Measurements from ENCODE around the gene FCN1.

Gene FCN1

GRCh38 chr9:134899818-134900217 is 17.9 kb downstream of the FCN1 start:
- Histone ChIP-seq H3K27me3 (ENCODE audit: insufficient read depth, poor library complexity, severe bottlenecking) (peaks cover 24% of the 10 kb centered on the region), H3K4me1 (ENCODE audit: insufficient read depth, poor library complexity, severe bottlenecking) (peaks cover 8% of the 10 kb centered on the region), H3K36me3 (ENCODE audit: low read depth) (no peaks in the 10 kb centered on the region), H3K27ac (ENCODE audit: poor library complexity, severe bottlenecking) (no peak overlapping the region), H3K9me3 (ENCODE audit: severe bottlenecking) (peaks cover 3% of the 10 kb centered on the region), H3K4me3 (ENCODE audit: severe bottlenecking) (no peak overlapping the region)
- no peak for ATAC-seq (ENCODE audit: low read depth)
- no peak for DNase-seq (ENCODE audit: low spot score)
- peak; percentile 7 for TF ChIP-seq CTCF (IDR thresholded peaks at IDR 0.05; ENCODE audit: poor library complexity, severe bottlenecking)

- TF ChIP-seq CTCF (IDR thresholded peaks at IDR 0.05; ENCODE audit: poor library complexity, severe bottlenecking), result no peak
- H3K4me3 ChIP-seq (ENCODE audit: severe bottlenecking), result no peak overlapping the region
- H3K27me3 ChIP-seq (ENCODE audit: insufficient read depth, poor library complexity, severe bottlenecking), result peaks cover 17% of the 10 kb centered on the region
These were observed 18.5 kb downstream of the FCN1 start for GRCh38 chr9:134899168-134899567.

GRCh38 chr9:134898319-134898718 is 19.4 kb downstream of the FCN1 start:
- no peaks in the 10 kb centered on the region for H3K36me3 ChIP-seq (ENCODE audit: low read depth)
- ATAC-seq (ENCODE audit: low read depth) (no peak), DNase-seq (ENCODE audit: low spot score) (no peak)
- H3K9me3 ChIP-seq (ENCODE audit: severe bottlenecking), result peaks cover 3% of the 10 kb centered on the region
- no peak overlapping the region for H3K27ac ChIP-seq (ENCODE audit: poor library complexity, severe bottlenecking)
- peaks cover 8% of the 10 kb centered on the region for H3K4me1 ChIP-seq (ENCODE audit: insufficient read depth, poor library complexity, severe bottlenecking)
- H3K27me3 ChIP-seq (ENCODE audit: insufficient read depth, poor library complexity, severe bottlenecking), result peaks cover 9% of the 10 kb centered on the region
- H3K4me3 ChIP-seq (ENCODE audit: severe bottlenecking), result no peak overlapping the region
- TF ChIP-seq CTCF (IDR thresholded peaks at IDR 0.05; ENCODE audit: poor library complexity, severe bottlenecking), result no peak

More at GRCh38 chr9:134899168-134899567, 18.5 kb downstream of the FCN1 start:
- Histone ChIP-seq H3K4me1 (ENCODE audit: insufficient read depth, poor library complexity, severe bottlenecking) (peaks cover 8% of the 10 kb centered on the region), H3K27ac (ENCODE audit: poor library complexity, severe bottlenecking) (no peak overlapping the region), H3K9me3 (ENCODE audit: severe bottlenecking) (peaks cover 3% of the 10 kb centered on the region), H3K36me3 (ENCODE audit: low read depth) (no peaks in the 10 kb centered on the region)
- ATAC-seq (ENCODE audit: low read depth), result no peak
- no peak for DNase-seq (ENCODE audit: low spot score)

- no peak overlapping the region for H3K4me3 ChIP-seq (ENCODE audit: severe bottlenecking)
- TF ChIP-seq CTCF (IDR thresholded peaks at IDR 0.05; ENCODE audit: poor library complexity, severe bottlenecking), result no peak
- peaks cover 3% of the 10 kb centered on the region for H3K9me3 ChIP-seq (ENCODE audit: severe bottlenecking)
- ATAC-seq (ENCODE audit: low read depth) (no peak), DNase-seq (ENCODE audit: low spot score) (no peak)
- peaks cover 8% of the 10 kb centered on the region for H3K4me1 ChIP-seq (ENCODE audit: insufficient read depth, poor library complexity, severe bottlenecking)
- no peaks in the 10 kb centered on the region for H3K36me3 ChIP-seq (ENCODE audit: low read depth)
- H3K27ac ChIP-seq (ENCODE audit: poor library complexity, severe bottlenecking), result no peak overlapping the region
- peaks cover 3% of the 10 kb centered on the region for H3K27me3 ChIP-seq (ENCODE audit: insufficient read depth, poor library complexity, severe bottlenecking)
These were observed 20.0 kb downstream of the FCN1 start for GRCh38 chr9:134897584-134898170.

- H3K36me3 ChIP-seq (ENCODE audit: low read depth), result no peaks in the 10 kb centered on the region
- H3K9me3 ChIP-seq (ENCODE audit: severe bottlenecking), result peaks cover 3% of the 10 kb centered on the region
- H3K4me1 ChIP-seq (ENCODE audit: insufficient read depth, poor library complexity, severe bottlenecking), result peaks cover 8% of the 10 kb centered on the region
- DNase-seq (ENCODE audit: low spot score) (no peak), ATAC-seq (ENCODE audit: low read depth) (no peak)
- TF ChIP-seq CTCF (IDR thresholded peaks at IDR 0.05; ENCODE audit: poor library complexity, severe bottlenecking), result no peak
- H3K27me3 ChIP-seq (ENCODE audit: insufficient read depth, poor library complexity, severe bottlenecking), result no peaks in the 10 kb centered on the region
- H3K4me3 ChIP-seq (ENCODE audit: severe bottlenecking), result no peak overlapping the region
- no peak overlapping the region for H3K27ac ChIP-seq (ENCODE audit: poor library complexity, severe bottlenecking)
These were observed 20.7 kb downstream of the FCN1 start for GRCh38 chr9:134896834-134897583.
